IMR-90 (cell line): ENCODE measurements around the gene PAGE2B. TPM values are rescaled to one million over a fixed set of nuclear protein-coding genes. Genes with fewer than 3 reads are reported as not detected.

ENCODE experiments used
- ATAC-seq: fragments of 200-7000 bp; cut with Tn5 transposase; 2 replicates; pipeline ENCODE4 v1.9.1; 2020; ENCODE audit warnings: low read depth, mild to moderate bottlenecking, moderate library complexity
- BruUV-seq: library from RNA; stranded (reverse); fragments of 400-500 nt; replicated peaks from 2 replicates; lab custom pipeline; 2021; lab: Mats Ljungman, UMichigan
- CTCF ChIA-PET: fragments of 300-600 bp; formaldehyde crosslinking; extraction: SDS; loops from one replicate; lab custom pipeline; 2021; ENCODE audit warnings: antibody characterized with exemption; lab: Yijun Ruan, JAX
- POLR2A ChIA-PET: fragments of 300-600 bp; sonication (Branson Sonifier 250); formaldehyde crosslinking; loops from one replicate; lab custom pipeline; 2022; ENCODE audit warnings: antibody characterized with exemption; ENCODE audit not compliant: unreplicated experiment; lab: Charles Lee
- DNase-seq: peaks from one replicate; pipeline ENCODE4 v3.0.0; 2013
- H2AFZ ChIP-seq: replicated peaks from 2 replicates; pipeline ENCODE3; 2013; ENCODE audit warnings: low read length, mild to moderate bottlenecking; ENCODE audit not compliant: poor library complexity
- H2AK5ac ChIP-seq: 2 replicates; pipeline ENCODE4 v1.6.1; 2013; ENCODE audit warnings: low read depth, low read length, inconsistent platforms
- H2AK9ac ChIP-seq: replicated peaks from 2 replicates; pipeline ENCODE3; 2013; ENCODE audit warnings: mild to moderate bottlenecking, low read depth, low read length, moderate library complexity; ENCODE audit not compliant: poor library complexity
- H2BK120ac ChIP-seq: 2 replicates; pipeline ENCODE4 v1.6.1; 2013; ENCODE audit warnings: low read depth, low read length, inconsistent platforms
- H2BK15ac ChIP-seq: 3 replicates; pipeline ENCODE4 v1.6.1; 2013; ENCODE audit warnings: low read depth, low read length, inconsistent platforms
- H2BK20ac ChIP-seq: 2 replicates; pipeline ENCODE4 v1.6.1; 2013; ENCODE audit warnings: low read depth, mild to moderate bottlenecking, inconsistent platforms, low read length, moderate library complexity
- H2BK5ac ChIP-seq: 2 replicates; pipeline ENCODE4 v1.6.1; 2013; ENCODE audit warnings: mild to moderate bottlenecking, low read depth, low read length, inconsistent platforms; ENCODE audit not compliant: poor library complexity, severe bottlenecking
- H3K14ac ChIP-seq: replicated peaks from 2 replicates; pipeline ENCODE4 v1.6.1; 2013; ENCODE audit warnings: low read depth, low read length, inconsistent platforms
- H3K18ac ChIP-seq: 2 replicates; pipeline ENCODE4 v1.6.1; 2013; ENCODE audit warnings: low read depth, low read length, control low read depth
- H3K23ac ChIP-seq: 2 replicates; pipeline ENCODE4 v1.6.1; 2013; ENCODE audit warnings: low read depth, low read length, inconsistent platforms
- H3K27ac ChIP-seq: 2 replicates; pipeline ENCODE4 v1.5.1; 2013; ENCODE audit warnings: mild to moderate bottlenecking, control low read depth, low read length; ENCODE audit not compliant: insufficient read depth
- H3K27me3 ChIP-seq: 2 replicates; pipeline ENCODE4 v1.6.1; 2013; ENCODE audit warnings: low read length; ENCODE audit not compliant: control insufficient read depth, insufficient read depth
- H3K36me3 ChIP-seq: 2 replicates; pipeline ENCODE4 v1.6.1; 2013; ENCODE audit warnings: low read length, mixed read lengths; ENCODE audit not compliant: control insufficient read depth, insufficient read depth
- H3K4ac ChIP-seq: 2 replicates; pipeline ENCODE4 v1.6.1; 2013; ENCODE audit warnings: low read depth, low read length, inconsistent platforms
- H3K4me1 ChIP-seq: 2 replicates; pipeline ENCODE4 v1.6.1; 2013; ENCODE audit warnings: low read length, mixed read lengths; ENCODE audit not compliant: control insufficient read depth, insufficient read depth
- H3K4me2 ChIP-seq: 2 replicates; pipeline ENCODE4 v1.6.1; 2013; ENCODE audit warnings: low read depth, mild to moderate bottlenecking, control low read depth, low read length, moderate library complexity
- H3K4me3 ChIP-seq: 2 replicates; pipeline ENCODE4 v1.5.1; 2013; ENCODE audit warnings: low read depth, mild to moderate bottlenecking, control low read depth, low read length, moderate library complexity; ENCODE audit not compliant: insufficient read depth
- H3K56ac ChIP-seq: 2 replicates; pipeline ENCODE4 v1.6.1; 2013; ENCODE audit warnings: low read length, inconsistent platforms; ENCODE audit not compliant: insufficient read depth; ENCODE audit errors: extremely low read depth
- H3K79me1 ChIP-seq, 2 experiments: 2 replicates each; pipeline ENCODE4 v1.6.1; 2013; ENCODE audit warnings: low read length in 2 of 2, inconsistent platforms in 1 of 2, low read depth in 1 of 2
- H3K9ac ChIP-seq: 2 replicates; pipeline ENCODE4 v1.6.1; 2013; ENCODE audit warnings: low read depth, low read length, control low read depth
- H3K9me1 ChIP-seq: 2 replicates; pipeline ENCODE4 v1.6.1; 2013; ENCODE audit warnings: low read length, inconsistent platforms; ENCODE audit not compliant: insufficient read depth
- H3K9me3 ChIP-seq: 2 replicates; pipeline ENCODE4 v1.6.1; 2013; ENCODE audit warnings: low read length; ENCODE audit not compliant: control insufficient read depth, insufficient read depth
- H4K20me1 ChIP-seq: 2 replicates; pipeline ENCODE4 v1.6.1; 2013; ENCODE audit warnings: low read length, inconsistent platforms; ENCODE audit not compliant: insufficient read depth
- H4K5ac ChIP-seq: 2 replicates; pipeline ENCODE4 v1.6.1; 2013; ENCODE audit warnings: mild to moderate bottlenecking, low read depth, low read length, control low read depth
- H4K8ac ChIP-seq, 2 experiments: 2 replicates each; pipeline ENCODE4 v1.6.1; 2013; ENCODE audit warnings: low read depth in 2 of 2, low read length in 2 of 2, control low read depth in 1 of 2, inconsistent platforms in 1 of 2
- H4K91ac ChIP-seq: 2 replicates; pipeline ENCODE4 v1.6.1; 2013; ENCODE audit warnings: low read depth, low read length, inconsistent platforms; ENCODE audit not compliant: insufficient read depth
- CEBPB ChIP-seq: IDR thresholded peaks from 2 replicates; pipeline ENCODE4 v1.6.1; 2012; ENCODE audit warnings: low read depth, low read length, improper control_type of control experiment
- FOS ChIP-seq: fragments of 150-350 bp; IDR thresholded peaks from 2 replicates; pipeline ENCODE4 v1.6.1; 2016; ENCODE audit warnings: low read depth, low read length
- MAZ ChIP-seq: IDR thresholded peaks from 2 replicates; pipeline ENCODE4 v1.6.1; 2012; ENCODE audit warnings: low read depth, mild to moderate bottlenecking, low read length, improper control_type of control experiment, moderate library complexity, borderline replicate concordance
- MXI1 ChIP-seq: IDR thresholded peaks from 2 replicates; pipeline ENCODE4 v1.6.1; 2012; ENCODE audit warnings: low read depth, mild to moderate bottlenecking, low read length, moderate library complexity, borderline replicate concordance
- NFE2L2 ChIP-seq: fragments of 150-350 bp; IDR thresholded peaks from 2 replicates; pipeline ENCODE4 v1.6.1; 2016; ENCODE audit warnings: low read depth, mild to moderate bottlenecking, low read length
- RCOR1 ChIP-seq: IDR thresholded peaks from 2 replicates; pipeline ENCODE4 v1.6.1; 2012; ENCODE audit warnings: mild to moderate bottlenecking, low read length, improper control_type of control experiment; ENCODE audit not compliant: insufficient replicate concordance
- RFX5 ChIP-seq: IDR thresholded peaks from 2 replicates; pipeline ENCODE4 v1.8.0; 2012; ENCODE audit warnings: low read depth, mild to moderate bottlenecking, low read length, moderate library complexity
- WGBS, 2 experiments: methylation state at CpG; one replicate each; pipeline versions ENCODE4 v1.1.5 to v1.1.7; 2013; ENCODE audit warnings: missing lambda C conversion rate in 2 of 2; ENCODE audit not compliant: insufficient read length in 1 of 2; ENCODE audit errors: extremely low coverage in 2 of 2; 5-methylcytosine and 5-hydroxymethylcytosine counted together
- dilution Hi-C: fragments of 300-500 bp; cut with HindIII; formaldehyde crosslinking; loops from one replicate; pipeline ENCODE4 v1.14.3; 2018; ENCODE audit warnings: low sequenced_read_pairs; ENCODE audit not compliant: unreplicated experiment
- in situ Hi-C: fragments of 300-500 bp; cut with MboI; formaldehyde crosslinking; loops from 3 replicates; pipeline ENCODE4 v1.14.3; 2019; ENCODE audit warnings: low sequenced_read_pairs, inconsistent platforms, mixed read lengths
- intact Hi-C: fragments of 100-400 bp; cut with micrococcal nuclease; formaldehyde crosslinking; loops from 2 replicates; pipeline ENCODE4 v1.10.0; 2022
- polyA plus RNA-seq, 3 experiments: library from polyadenylated mRNA; depleted of rRNA; stranded (reverse); fragments of >200 nt; gene quantifications; 2 replicates each; pipeline ENCODE4 v1.2.3, GENCODE V29; 2012; ENCODE audit warnings: low replicate concordance in 1 of 3
- total RNA-seq: library from RNA; depleted of rRNA; stranded (reverse); fragments of >200 nt; gene quantifications from 2 replicates; pipeline ENCODE4 v1.2.3, GENCODE V29; 2012
- TF ChIP-seq, protein P1 (sequence below): fragments of 150-350 bp; IDR thresholded peaks from 2 replicates; pipeline ENCODE4 v1.6.1; 2016; ENCODE audit warnings: low read depth, mild to moderate bottlenecking, low read length, moderate library complexity, borderline replicate concordance

PAGE2B gene
- total and polyA plus RNA-seq, 2 of the 4 experiments (the other 2 are of a cell fraction), result not detected

DNA sequence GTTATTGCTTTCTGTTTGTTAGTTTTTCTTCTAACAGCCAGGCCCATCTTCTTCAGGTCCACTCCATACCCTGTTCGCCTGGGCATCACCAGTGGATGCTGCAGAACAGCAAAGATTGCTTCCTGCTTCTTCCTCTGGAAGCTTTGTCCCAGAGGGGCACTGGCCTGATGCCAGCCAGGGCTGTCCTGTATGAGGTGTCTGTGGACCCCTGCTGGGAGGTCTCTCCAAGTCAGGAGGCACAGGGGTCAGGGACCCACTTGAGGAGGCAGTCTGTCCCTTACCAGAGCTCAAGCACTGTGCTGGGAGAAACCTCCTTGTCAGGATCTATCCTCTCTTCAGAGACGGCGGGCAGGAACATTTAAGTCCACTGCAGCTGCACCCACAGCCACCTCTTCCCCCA is 2.5 kb upstream of the PAGE2B start:
- no peak for DNase-seq
- intact Hi-C loops, result no loop called here
- H3K14ac ChIP-seq, result no peak overlapping the region
- no peak overlapping the region for H2AFZ ChIP-seq
- H3K9me3 ChIP-seq, result 0 out of 2 replicates have a peak, but pooled peaks cover 3% of the 10 kb centered on the region
- H2BK15ac ChIP-seq, result no peak overlapping the region
- H3K27ac ChIP-seq, result no peak overlapping the region
- no peak overlapping the region for H4K91ac ChIP-seq
- no peak overlapping the region for H3K4ac ChIP-seq
- no TSS peak for BruUV-seq
- H3K9me1 ChIP-seq, result no peaks in the 10 kb centered on the region
- H4K5ac ChIP-seq, result no peak overlapping the region
- POLR2A ChIA-PET, result no interaction called here
- no peaks in the 10 kb centered on the region for H3K79me1 ChIP-seq
- H2BK120ac ChIP-seq, result no peak overlapping the region
- in situ Hi-C loops, result no loop called here
- no peak overlapping the region for H2BK5ac ChIP-seq
- no peak overlapping the region for H3K4me2 ChIP-seq
- H4K20me1 ChIP-seq, result no peaks in the 10 kb centered on the region
- no peaks in the 10 kb centered on the region for H3K4me1 ChIP-seq
- no peak overlapping the region for H4K8ac ChIP-seq
- 92% methylated on average over 2 of the region's 3 CpGs; no CpG with 5 or more reads in 1 of the 2 experiments for WGBS, 2 experiments
- H2AK9ac ChIP-seq, result no peak overlapping the region
- H3K9ac ChIP-seq, result no peak overlapping the region
- no peak overlapping the region for H2BK20ac ChIP-seq
- ATAC-seq, result no peak
- no peak overlapping the region for H3K56ac ChIP-seq
- no peaks in the 10 kb centered on the region for H3K36me3 ChIP-seq
- CTCF ChIA-PET, result no interaction called here
- H3K23ac ChIP-seq, result no peak overlapping the region
- no peak overlapping the region for H3K4me3 ChIP-seq
- TF ChIP-seq CEBPB (no peak), FOS (no peak), NFE2L2 (no peak), RCOR1 (no peak), MAZ (no peak), MXI1 (no peak), RFX5 (no peak)
- TF ChIP-seq, protein P1, sequence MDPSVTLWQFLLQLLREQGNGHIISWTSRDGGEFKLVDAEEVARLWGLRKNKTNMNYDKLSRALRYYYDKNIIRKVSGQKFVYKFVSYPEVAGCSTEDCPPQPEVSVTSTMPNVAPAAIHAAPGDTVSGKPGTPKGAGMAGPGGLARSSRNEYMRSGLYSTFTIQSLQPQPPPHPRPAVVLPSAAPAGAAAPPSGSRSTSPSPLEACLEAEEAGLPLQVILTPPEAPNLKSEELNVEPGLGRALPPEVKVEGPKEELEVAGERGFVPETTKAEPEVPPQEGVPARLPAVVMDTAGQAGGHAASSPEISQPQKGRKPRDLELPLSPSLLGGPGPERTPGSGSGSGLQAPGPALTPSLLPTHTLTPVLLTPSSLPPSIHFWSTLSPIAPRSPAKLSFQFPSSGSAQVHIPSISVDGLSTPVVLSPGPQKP, result no peak
- no peaks in the 10 kb centered on the region; the same call in 1 of the 2 replicates for H3K27me3 ChIP-seq
- dilution Hi-C loops, result no loop called here
- H3K18ac ChIP-seq, result no peak overlapping the region
- no peak overlapping the region for H2AK5ac ChIP-seq
